ENCODE results near the gene POLR3E. TPM values are rescaled to one million over a fixed set of nuclear protein-coding genes. Genes with fewer than 3 reads are reported as not detected.
A peak's percentile ranks its signal among the peaks of the same experiment; 100 is the strongest.

Gene POLR3E
- total RNA-seq, 4 donors from 2014 or later: 39.1 to 113 (median 65.1) TPM

DNA sequence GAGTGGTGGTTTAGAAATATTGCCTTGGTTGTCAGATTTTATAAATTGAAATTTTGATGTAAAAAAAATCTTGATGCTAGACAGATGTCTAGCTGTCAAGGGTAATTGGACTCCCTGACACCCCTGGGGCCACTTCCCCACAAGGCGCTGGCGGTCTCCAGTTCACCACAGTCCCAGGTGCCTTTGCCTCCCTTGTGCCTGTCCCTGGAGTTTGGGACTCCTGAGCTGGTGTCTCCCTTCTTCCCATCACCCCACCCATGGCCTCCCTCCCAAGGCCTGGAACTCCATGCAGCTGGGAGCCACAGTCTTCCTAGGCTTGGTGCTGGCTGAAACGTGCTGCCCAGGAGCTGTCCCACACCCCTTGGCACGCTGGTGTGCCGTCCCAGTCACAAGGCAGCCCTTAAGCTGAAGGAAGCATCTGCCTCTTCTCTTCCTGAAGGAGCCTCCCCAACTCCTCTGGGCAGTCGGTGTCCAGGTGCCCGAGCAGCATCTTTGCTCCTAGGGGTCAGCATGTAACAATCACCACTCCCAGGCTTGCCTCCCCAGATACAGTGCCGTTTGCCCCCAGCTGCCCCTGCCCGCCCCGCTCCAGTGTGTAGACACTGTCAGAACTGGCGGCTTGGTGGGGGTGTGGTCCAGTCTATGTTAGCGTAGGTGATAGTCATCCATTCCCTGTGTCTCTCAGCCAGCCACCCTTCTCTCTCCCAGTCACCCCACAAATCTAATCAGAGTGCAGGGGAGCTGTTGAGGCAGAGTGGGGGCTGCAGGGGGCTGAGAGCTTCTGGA lies 26.2 kb downstream of the POLR3E start:
- Histone ChIP-seq H3K36me3 (peaks cover 0 to 92% (median 0%) of the 10 kb centered on the region in 3 donors), H3K4me3 (no peak overlapping the region), H3K9me3 (no peaks in the 10 kb centered on the region), H3K27ac (no peak overlapping the region), H3K4me1 (no peaks in the 10 kb centered on the region), H3K27me3 (no peaks in the 10 kb centered on the region)
- peak in 1 of 3 donors; percentile 43 for DNase-seq
- no peak for TF ChIP-seq POLR2A (IDR thresholded peaks at IDR 0.05)
- TF ChIP-seq, protein P1, sequence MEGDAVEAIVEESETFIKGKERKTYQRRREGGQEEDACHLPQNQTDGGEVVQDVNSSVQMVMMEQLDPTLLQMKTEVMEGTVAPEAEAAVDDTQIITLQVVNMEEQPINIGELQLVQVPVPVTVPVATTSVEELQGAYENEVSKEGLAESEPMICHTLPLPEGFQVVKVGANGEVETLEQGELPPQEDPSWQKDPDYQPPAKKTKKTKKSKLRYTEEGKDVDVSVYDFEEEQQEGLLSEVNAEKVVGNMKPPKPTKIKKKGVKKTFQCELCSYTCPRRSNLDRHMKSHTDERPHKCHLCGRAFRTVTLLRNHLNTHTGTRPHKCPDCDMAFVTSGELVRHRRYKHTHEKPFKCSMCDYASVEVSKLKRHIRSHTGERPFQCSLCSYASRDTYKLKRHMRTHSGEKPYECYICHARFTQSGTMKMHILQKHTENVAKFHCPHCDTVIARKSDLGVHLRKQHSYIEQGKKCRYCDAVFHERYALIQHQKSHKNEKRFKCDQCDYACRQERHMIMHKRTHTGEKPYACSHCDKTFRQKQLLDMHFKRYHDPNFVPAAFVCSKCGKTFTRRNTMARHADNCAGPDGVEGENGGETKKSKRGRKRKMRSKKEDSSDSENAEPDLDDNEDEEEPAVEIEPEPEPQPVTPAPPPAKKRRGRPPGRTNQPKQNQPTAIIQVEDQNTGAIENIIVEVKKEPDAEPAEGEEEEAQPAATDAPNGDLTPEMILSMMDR (IDR thresholded peaks at IDR 0.05): no peak

DNA sequence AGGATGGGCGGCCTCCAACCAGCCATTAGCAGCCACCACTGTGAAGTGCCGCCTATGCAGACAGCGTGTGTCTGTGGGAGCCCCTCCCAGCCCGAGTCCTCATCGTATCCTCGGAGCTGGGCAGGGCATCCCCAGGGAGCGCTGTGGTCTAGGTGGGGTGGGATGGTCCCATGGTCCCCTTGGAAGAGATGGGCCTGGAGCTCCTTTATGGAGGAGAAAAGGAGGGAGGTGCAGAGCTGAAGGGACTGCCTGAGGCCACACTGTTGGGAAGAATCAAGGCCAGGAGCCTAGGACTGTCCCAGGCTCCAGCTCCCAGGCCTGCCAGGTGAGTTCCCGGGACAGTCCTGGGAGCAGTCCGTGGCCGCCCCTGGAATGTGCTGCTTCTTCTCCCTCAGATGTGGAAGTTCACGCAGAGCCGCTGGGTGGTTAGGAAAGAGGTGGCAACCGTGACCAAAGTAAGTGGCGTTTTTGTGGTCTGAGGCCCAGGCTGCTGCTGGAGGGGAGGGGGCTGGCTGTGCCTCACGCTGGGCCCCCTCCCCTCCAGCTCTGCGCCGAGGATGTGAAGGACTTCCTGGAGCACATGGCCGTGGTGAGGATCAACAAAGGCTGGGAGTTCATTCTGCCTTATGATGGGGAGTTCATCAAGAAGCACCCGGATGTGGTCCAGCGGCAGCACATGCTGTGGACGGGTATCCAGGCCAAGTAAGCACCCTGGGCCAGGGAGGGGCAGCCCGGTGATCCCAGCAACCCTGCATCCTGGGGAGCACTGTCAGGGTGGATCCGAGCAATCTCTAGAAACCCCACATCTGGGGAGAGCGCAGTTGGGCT lies 27.0 kb downstream of the POLR3E start:
- peaks cover 0 to 92% (median 0%) of the 10 kb centered on the region in 3 donors for H3K36me3 ChIP-seq
- no peak overlapping the region for H3K4me3 ChIP-seq
- H3K27ac ChIP-seq: no peak overlapping the region
- no peak for TF ChIP-seq POLR2A (IDR thresholded peaks at IDR 0.05)
- TF ChIP-seq, protein P1 (IDR thresholded peaks at IDR 0.05): no peak
- H3K4me1 ChIP-seq: no peaks in the 10 kb centered on the region
- no peaks in the 10 kb centered on the region for H3K27me3 ChIP-seq
- peak in 1 of 3 donors; percentile 42 for DNase-seq
- H3K9me3 ChIP-seq: no peaks in the 10 kb centered on the region

DNA sequence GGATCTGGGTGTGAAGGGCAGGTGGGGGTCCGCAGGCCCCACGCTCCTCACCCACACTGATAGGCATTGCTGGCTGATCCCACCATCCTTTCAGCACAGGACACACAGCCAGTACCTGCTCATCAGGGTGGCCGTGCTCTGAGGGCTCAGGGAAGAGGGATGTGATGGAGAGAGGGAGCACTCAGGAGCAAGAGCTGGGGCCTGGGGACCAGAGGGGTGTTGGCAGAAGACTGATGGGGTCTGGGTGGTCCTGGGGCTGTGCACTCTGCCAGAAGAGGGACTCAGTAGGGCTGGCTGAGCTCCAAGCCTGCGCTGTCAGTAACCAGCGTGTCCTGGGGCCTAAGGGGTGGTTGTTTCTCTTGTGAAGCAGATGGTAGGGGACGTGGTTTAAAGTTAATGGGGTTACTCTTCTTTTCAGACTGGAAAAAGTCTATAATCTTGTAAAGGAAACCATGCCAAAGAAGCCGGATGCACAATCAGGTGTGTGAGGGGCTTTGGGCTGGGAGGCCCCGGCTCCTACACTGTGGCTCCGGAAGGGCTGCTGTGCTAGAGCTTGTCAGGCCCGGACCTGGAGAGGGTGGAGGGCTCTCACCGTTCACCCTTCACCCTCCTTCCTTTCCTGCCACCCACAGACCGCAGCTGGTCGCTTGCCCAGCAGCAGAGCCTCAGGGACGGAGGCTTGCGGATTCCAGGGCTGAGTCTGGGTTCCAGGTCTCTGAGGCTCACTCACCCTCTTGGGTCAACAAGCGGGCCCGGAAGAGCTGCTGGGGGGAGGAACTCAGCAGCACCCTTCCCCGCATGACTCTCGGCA lies 27.8 kb downstream of the POLR3E start:
- peaks cover 0 to under 1% (median 0%) of the 10 kb centered on the region in 4 donors for H3K4me1 ChIP-seq
- DNase-seq: no peak
- H3K36me3 ChIP-seq: peaks cover 0 to 88% (median 0%) of the 10 kb centered on the region in 3 donors
- no peaks in the 10 kb centered on the region for H3K9me3 ChIP-seq
- no peaks in the 10 kb centered on the region for H3K27me3 ChIP-seq
- TF ChIP-seq POLR2A (IDR thresholded peaks at IDR 0.05): no peak
- TF ChIP-seq, protein P1 (IDR thresholded peaks at IDR 0.05): no peak
- H3K27ac ChIP-seq: no peak overlapping the region
- H3K4me3 ChIP-seq: no peak overlapping the region

DNA sequence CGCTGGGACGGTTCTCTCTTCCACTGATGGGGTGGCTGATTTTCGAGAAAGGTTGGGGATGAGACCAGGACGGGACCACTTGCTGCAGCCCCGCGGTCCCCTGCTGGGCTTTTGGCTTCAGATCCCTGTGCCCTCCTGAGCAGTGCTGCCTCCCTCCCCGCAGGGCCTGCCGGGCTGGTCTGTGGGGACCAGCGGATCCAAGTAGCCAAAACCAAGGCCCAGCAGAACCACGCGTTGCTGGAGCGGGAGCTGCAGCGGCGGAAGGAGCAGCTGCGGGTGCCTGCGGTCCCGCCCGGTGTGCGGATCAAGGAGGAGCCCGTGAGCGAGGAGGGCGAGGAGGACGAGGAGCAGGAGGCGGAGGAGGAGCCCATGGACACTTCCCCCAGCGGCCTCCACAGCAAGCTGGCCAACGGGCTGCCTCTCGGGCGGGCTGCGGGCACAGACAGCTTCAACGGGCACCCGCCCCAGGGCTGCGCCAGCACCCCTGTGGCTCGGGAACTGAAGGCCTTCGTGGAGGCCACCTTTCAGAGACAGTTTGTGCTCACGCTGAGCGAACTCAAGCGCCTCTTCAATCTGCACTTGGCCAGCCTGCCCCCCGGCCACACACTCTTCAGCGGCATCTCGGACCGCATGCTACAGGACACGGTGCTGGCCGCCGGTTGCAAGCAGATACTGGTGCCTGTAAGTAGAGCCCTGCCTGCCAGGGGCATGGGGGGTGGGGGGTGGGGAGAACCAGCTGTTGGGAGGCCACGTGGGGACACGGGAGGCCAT lies 28.6 kb downstream of the POLR3E start:
- no peak overlapping the region for H3K4me3 ChIP-seq
- no peaks in the 10 kb centered on the region for H3K27me3 ChIP-seq
- TF ChIP-seq, protein P1 (IDR thresholded peaks at IDR 0.05): no peak
- no peak for TF ChIP-seq POLR2A (IDR thresholded peaks at IDR 0.05)
- no peak overlapping the region for H3K27ac ChIP-seq
- peaks cover 0 to 80% (median 0%) of the 10 kb centered on the region in 3 donors for H3K36me3 ChIP-seq
- peaks cover 0 to 6% (median 0%) of the 10 kb centered on the region in 4 donors for H3K4me1 ChIP-seq
- DNase-seq: no peak
- no peaks in the 10 kb centered on the region for H3K9me3 ChIP-seq

DNA sequence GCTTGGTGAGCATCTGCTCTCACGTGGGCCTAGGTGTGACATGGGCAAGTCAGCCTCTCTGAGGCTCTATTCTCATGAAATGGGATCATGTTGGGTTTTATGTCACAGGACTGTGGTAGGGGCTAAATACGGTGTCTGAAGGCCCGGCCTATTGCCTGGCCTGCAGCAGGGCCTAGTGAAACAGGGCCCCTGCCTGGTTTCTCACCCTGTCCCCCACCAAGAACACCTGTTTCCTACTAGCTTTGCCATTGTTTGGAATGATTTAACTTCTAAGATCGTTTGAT lies 29.1 kb downstream of the POLR3E start:
- TF ChIP-seq, protein P1 (IDR thresholded peaks at IDR 0.05): no peak
- TF ChIP-seq POLR2A (IDR thresholded peaks at IDR 0.05): no peak
- Histone ChIP-seq H3K9me3 (no peaks in the 10 kb centered on the region), H3K4me3 (no peak overlapping the region), H3K36me3 (peaks cover 0 to 80% (median 0%) of the 10 kb centered on the region in 3 donors), H3K27me3 (no peaks in the 10 kb centered on the region), H3K4me1 (peaks cover 0 to 6% (median 0%) of the 10 kb centered on the region in 4 donors), H3K27ac (no peak overlapping the region)
- DNase-seq: no peak
